ENCODE measurements around the gene PARD3. TPM values are rescaled to one million over a fixed set of nuclear protein-coding genes. Genes with fewer than 3 reads are reported as not detected.

PARD3 gene
- total and polyA plus RNA-seq, 2 experiments from 2014 or later: 6.3 to 21.2 TPM

- peaks cover 20% of the 10 kb centered on the region; the same call in 1 of the 2 replicates for H3K79me2 ChIP-seq (ENCODE audit: insufficient read depth)
Measured at GRCh38 chr10:34576797-34577196, 238.3 kb downstream of the PARD3 start.

GRCh38 chr10:34575882-34576281, 239.2 kb downstream of the PARD3 start:
- TF ChIP-seq EZH2 (IDR thresholded peaks at IDR 0.05; ENCODE audit: insufficient read depth, poor library complexity, severe bottlenecking): no peak
- no peak for TF ChIP-seq EZH2phosphoT487 (IDR thresholded peaks at IDR 0.05; ENCODE audit: insufficient read depth, low read depth)
- 59 to 62% methylated on average over 3 of the region's 3 CpGs for WGBS, 2 experiments (ENCODE audit: low coverage in 1 of 2, low lambda C conversion rate in 2 of 2, missing lambda C conversion rate in 2 of 2)

More at GRCh38 chr10:34576797-34577196, 238.3 kb downstream of the PARD3 start:
- 85 to 87% methylated on average over 4 of the region's 4 CpGs for WGBS, 2 experiments (ENCODE audit: low coverage in 1 of 2, low lambda C conversion rate in 2 of 2, missing lambda C conversion rate in 2 of 2)
- Histone ChIP-seq H3K27me3 (replicated peaks; ENCODE audit: insufficient read depth) (no peaks in the 10 kb centered on the region), H3F3A (ENCODE audit: insufficient read depth) (peaks cover 10% of the 10 kb centered on the region), H3K9ac (no peak overlapping the region), H2AFZ (no peak overlapping the region), H3K4me1 (ENCODE audit: insufficient read depth) (peaks cover 25% of the 10 kb centered on the region), H3K27ac (no peak overlapping the region), H3K4me3 (no peak overlapping the region), H3K4me2 (ENCODE audit: unreplicated experiment) (no peak overlapping the region), H4K20me1 (ENCODE audit: insufficient read depth) (no peaks in the 10 kb centered on the region), H3K9me3 (ENCODE audit: low read depth) (no peaks in the 10 kb centered on the region), H3K36me3 (ENCODE audit: low read depth) (no peaks in the 10 kb centered on the region), H3K9me2 (ENCODE audit: insufficient read depth) (no peaks in the 10 kb centered on the region)
- TF ChIP-seq EZH2phosphoT487 (IDR thresholded peaks at IDR 0.05; ENCODE audit: insufficient read depth, low read depth): no peak
- no peak for TF ChIP-seq EZH2 (IDR thresholded peaks at IDR 0.05; ENCODE audit: insufficient read depth, poor library complexity, severe bottlenecking)
- in situ Hi-C loops (cut with MboI): no loop called here
- no peak for DNase-seq

GRCh38 chr10:34574353-34574934, 240.7 kb downstream of the PARD3 start:
- Histone ChIP-seq H3K4me1 (ENCODE audit: insufficient read depth) (peaks cover 9% of the 10 kb centered on the region; the same call in 1 of the 2 replicates), H3K9me3 (ENCODE audit: low read depth) (no peaks in the 10 kb centered on the region), H3K9me2 (ENCODE audit: insufficient read depth) (no peaks in the 10 kb centered on the region), H3K4me2 (ENCODE audit: unreplicated experiment) (no peak overlapping the region), H3K4me3 (no peak overlapping the region), H3K36me3 (ENCODE audit: low read depth) (no peaks in the 10 kb centered on the region), H3K27me3 (replicated peaks; ENCODE audit: insufficient read depth) (no peaks in the 10 kb centered on the region), H4K20me1 (ENCODE audit: insufficient read depth) (no peaks in the 10 kb centered on the region), H3K27ac (no peak overlapping the region), H2AFZ (no peak overlapping the region), H3K79me2 (ENCODE audit: insufficient read depth) (peaks cover 19% of the 10 kb centered on the region; the same call in 1 of the 2 replicates), H3K9ac (no peak overlapping the region), H3F3A (ENCODE audit: insufficient read depth) (no peaks in the 10 kb centered on the region)
- no peak for DNase-seq
- WGBS, 2 experiments (ENCODE audit: low coverage in 1 of 2, low lambda C conversion rate in 2 of 2, missing lambda C conversion rate in 2 of 2): 30 to 45% methylated on average over 4 of the region's 4 CpGs
- in situ Hi-C loops (cut with MboI): no loop called here
- no peak for TF ChIP-seq EZH2 (IDR thresholded peaks at IDR 0.05; ENCODE audit: insufficient read depth, poor library complexity, severe bottlenecking)

More at GRCh38 chr10:34575882-34576281, 239.2 kb downstream of the PARD3 start:
- Histone ChIP-seq H3K36me3 (ENCODE audit: low read depth) (no peaks in the 10 kb centered on the region), H3K4me1 (ENCODE audit: insufficient read depth) (peaks cover 18% of the 10 kb centered on the region), H3K27ac (no peak overlapping the region), H3K9ac (no peak overlapping the region), H3K4me2 (ENCODE audit: unreplicated experiment) (no peak overlapping the region), H3K9me3 (ENCODE audit: low read depth) (no peaks in the 10 kb centered on the region), H2AFZ (no peak overlapping the region), H3K9me2 (ENCODE audit: insufficient read depth) (no peaks in the 10 kb centered on the region), H3K27me3 (replicated peaks; ENCODE audit: insufficient read depth) (no peaks in the 10 kb centered on the region), H3K79me2 (ENCODE audit: insufficient read depth) (peaks cover 24% of the 10 kb centered on the region; the same call in 1 of the 2 replicates), H4K20me1 (ENCODE audit: insufficient read depth) (no peaks in the 10 kb centered on the region), H3K4me3 (no peak overlapping the region), H3F3A (ENCODE audit: insufficient read depth) (peaks cover 4% of the 10 kb centered on the region; the same call in 1 of the 2 replicates)
- DNase-seq: peak; percentile 64
- in situ Hi-C loops (cut with MboI): no loop called here

- no peak for DNase-seq
- in situ Hi-C loops (cut with MboI): no loop called here
- no peak overlapping the region for H3K4me2 ChIP-seq (ENCODE audit: unreplicated experiment)
- no peak for TF ChIP-seq EZH2 (IDR thresholded peaks at IDR 0.05; ENCODE audit: insufficient read depth, poor library complexity, severe bottlenecking)
- no peak for TF ChIP-seq EZH2phosphoT487 (IDR thresholded peaks at IDR 0.05; ENCODE audit: insufficient read depth, low read depth)
- H3K9ac ChIP-seq: no peak overlapping the region
- WGBS, 2 experiments (ENCODE audit: low coverage in 1 of 2, low lambda C conversion rate in 2 of 2, missing lambda C conversion rate in 2 of 2): 98 to 100% methylated on average over 2 of the region's 2 CpGs
- H3K4me3 ChIP-seq: no peak overlapping the region
- no peaks in the 10 kb centered on the region for H3K27me3 ChIP-seq (replicated peaks; ENCODE audit: insufficient read depth)
- H3F3A ChIP-seq (ENCODE audit: insufficient read depth): no peaks in the 10 kb centered on the region
- H3K9me2 ChIP-seq (ENCODE audit: insufficient read depth): no peaks in the 10 kb centered on the region
- H3K36me3 ChIP-seq (ENCODE audit: low read depth): no peaks in the 10 kb centered on the region
- no peak overlapping the region for H2AFZ ChIP-seq
- no peak overlapping the region for H3K27ac ChIP-seq
- H3K79me2 ChIP-seq (ENCODE audit: insufficient read depth): peaks cover 10% of the 10 kb centered on the region; the same call in 1 of the 2 replicates
- no peaks in the 10 kb centered on the region for H4K20me1 ChIP-seq (ENCODE audit: insufficient read depth)
- no peaks in the 10 kb centered on the region for H3K9me3 ChIP-seq (ENCODE audit: low read depth)
- H3K4me1 ChIP-seq (ENCODE audit: insufficient read depth): 0 out of 2 replicates have a peak, but pooled peaks cover 3% of the 10 kb centered on the region
Measured at GRCh38 chr10:34570887-34571286, 244.2 kb downstream of the PARD3 start.
